Tibial artery (tissue), 4 donors: ENCODE data around the gene SPAG7.

ENCODE experiments used
- DNase-seq, 2 donors: peaks; one replicate each; pipeline ENCODE4 v3.0.0-alpha.2; 2019
- H3K27ac ChIP-seq, 2 donors: fragments of 200-600 bp; sonication (generic) in 1 of 2; 1 replicate in 1 of 2; 2 replicates in 1 of 2; pipeline ENCODE4 v1.5.1; 2018 to 2019; ENCODE audit warnings: mild to moderate bottlenecking in 1 of 2
- H3K27me3 ChIP-seq, 2 donors: fragments of 200-600 bp; sonication (generic) in 1 of 2; one replicate each; pipeline versions ENCODE4 v1.5.1 to v1.6.0; 2016 to 2019
- H3K36me3 ChIP-seq, 3 donors: fragments of 200-600 bp; sonication (generic) in 2 of 3; one replicate each; pipeline ENCODE4 v1.5.1; 2016 to 2019; ENCODE audit warnings: mild to moderate bottlenecking in 2 of 3
- H3K4me1 ChIP-seq, 4 donors: fragments of 200-600 bp; sonication (generic) in 2 of 4; 1 replicate in 3 of 4; 2 replicates in 1 of 4; pipeline ENCODE4 v1.5.1; 2016 to 2019
- H3K4me3 ChIP-seq, 2 donors: fragments of 200-600 bp; sonication (generic) in 1 of 2; 1 replicate in 1 of 2; 2 replicates in 1 of 2; pipeline ENCODE4 v1.5.1; 2018 to 2019; ENCODE audit warnings: mild to moderate bottlenecking in 2 of 2
- H3K9me3 ChIP-seq, 3 donors: fragments of 200-600 bp; sonication (generic) in 1 of 3; one replicate each; pipeline ENCODE4 v1.5.1; 2016 to 2019
- CTCF ChIP-seq, 2 experiments: fragments of 200-600 bp in 1 of 2; fragments of 450-650 bp in 1 of 2; IDR thresholded peaks; one replicate each; pipeline ENCODE4 v1.5.1; 2017 to 2019; ENCODE audit warnings: antibody characterized with exemption in 2 of 2, mild to moderate bottlenecking in 1 of 2, moderate library complexity in 1 of 2
- intact Hi-C: fragments of 100-400 bp; cut with DNase I; formaldehyde crosslinking; loops from one replicate; pipeline ENCODE4 v1.15.0; 2023; ENCODE audit warnings: low total_unique reads

Gene SPAG7

GRCh38 chr17:4939796-4940554, 27.6 kb downstream of the SPAG7 start, which contains the start of the genes RNF167 and SLC25A11:
RNF167 (plus strand) TSS chr17:4940268; CDS start chr17:4940910, 642 bp downstream.
SLC25A11 (minus strand) TSS chr17:4940046; CDS start chr17:4939910, 136 bp downstream.
- intact Hi-C loops, result loop anchor here (5.0 kb wide), 1 partner anchor 42 kb away; no protein-coding TSS in a partner anchor
- Histone ChIP-seq H3K4me1 (peaks cover 4 to 54% (median 42%) of the 10 kb centered on the region in 4 donors), H3K36me3 (peaks cover 41 to 63% (median 44%) of the 10 kb centered on the region in 3 donors), H3K27ac (peak within 1 kb of the TSS; percentile 85), H3K27me3 (no peaks in the 10 kb centered on the region), H3K4me3 (peak within 1 kb of the TSS; percentile 83 to 91), H3K9me3 (no peaks in the 10 kb centered on the region)
- peak; percentile 95 to 98 for DNase-seq
- no peak for TF ChIP-seq CTCF (IDR thresholded peaks at IDR 0.05)

GRCh38 chr17:4939546-4939795, 28.1 kb downstream of the SPAG7 start:
- Histone ChIP-seq H3K36me3 (peaks cover 36 to 58% (median 39%) of the 10 kb centered on the region in 3 donors), H3K9me3 (no peaks in the 10 kb centered on the region), H3K4me1 (peaks cover 4 to 49% (median 38%) of the 10 kb centered on the region in 4 donors), H3K27ac (peak overlapping the region; percentile 85), H3K4me3 (peak overlapping the region; percentile 83 to 91), H3K27me3 (no peaks in the 10 kb centered on the region)
- intact Hi-C loops, result loop anchor here (5.0 kb wide), 1 partner anchor 43 kb away; no protein-coding TSS in a partner anchor
- no peak for TF ChIP-seq CTCF (IDR thresholded peaks at IDR 0.05)
- DNase-seq, result no peak

- Histone ChIP-seq H3K36me3 (peaks cover 31 to 52% (median 34%) of the 10 kb centered on the region in 3 donors), H3K9me3 (no peaks in the 10 kb centered on the region), H3K27ac (peak overlapping the region; percentile 85), H3K27me3 (no peaks in the 10 kb centered on the region), H3K4me1 (peaks cover 4 to 50% (median 34%) of the 10 kb centered on the region in 4 donors), H3K4me3 (peak overlapping the region; percentile 83 to 91)
- TF ChIP-seq CTCF (IDR thresholded peaks at IDR 0.05), result no peak
- intact Hi-C loops, result loop anchor here (5.0 kb wide), 1 partner anchor 43 kb away; no protein-coding TSS in a partner anchor
- DNase-seq, result no peak
Measured at GRCh38 chr17:4938688-4939545, 28.7 kb downstream of the SPAG7 start.

- H3K4me1 ChIP-seq, result peaks cover 4 to 49% (median 30%) of the 10 kb centered on the region in 4 donors
- no peak overlapping the region for H3K4me3 ChIP-seq
- H3K27me3 ChIP-seq, result no peaks in the 10 kb centered on the region
- DNase-seq, result no peak
- peaks cover 25 to 44% (median 25%) of the 10 kb centered on the region in 3 donors for H3K36me3 ChIP-seq
- TF ChIP-seq CTCF (IDR thresholded peaks at IDR 0.05), result no peak
- no peaks in the 10 kb centered on the region for H3K9me3 ChIP-seq
- peak overlapping the region in 1 of 2 donors; percentile 85 for H3K27ac ChIP-seq
- intact Hi-C loops, result loop anchor here (5.0 kb wide), 1 partner anchor 44 kb away; no protein-coding TSS in a partner anchor
Measured at GRCh38 chr17:4938069-4938491, 29.5 kb downstream of the SPAG7 start.

- peaks cover 4 to 45% (median 28%) of the 10 kb centered on the region in 4 donors for H3K4me1 ChIP-seq
- DNase-seq, result no peak
- intact Hi-C loops, result loop anchor here (5.0 kb wide), 1 partner anchor 45 kb away; no protein-coding TSS in a partner anchor
Measured at GRCh38 chr17:4937553-4937952, 30.1 kb downstream of the SPAG7 start.

More at GRCh38 chr17:4937553-4937952, 30.1 kb downstream of the SPAG7 start:
- no peak for TF ChIP-seq CTCF (IDR thresholded peaks at IDR 0.05)
- Histone ChIP-seq H3K4me3 (no peak overlapping the region), H3K27ac (no peak overlapping the region), H3K36me3 (peaks cover 20 to 39% (median 20%) of the 10 kb centered on the region in 3 donors), H3K27me3 (no peaks in the 10 kb centered on the region), H3K9me3 (no peaks in the 10 kb centered on the region)
